Femur (tissue), 1 donor: ENCODE data around the gene TNMD.
"Not testable (repeated sequence)": the region's sequence is repeated elsewhere in the genome, so short reads cannot be mapped to it uniquely, and the experiment has no call there.

Experiments used
- DNase-seq: peaks from one replicate; pipeline ENCODE4 v3.0.0-alpha.2; 2017

TNMD gene

GRCh38 chrX:100584611-100585010 lies at the start of gene TNMD:
Gene TNMD, plus strand, starts transcription at chrX:100584936. Its CDS starts 83 bp downstream, at chrX:100585019.
- DNase-seq: peak; percentile 41

DNA sequence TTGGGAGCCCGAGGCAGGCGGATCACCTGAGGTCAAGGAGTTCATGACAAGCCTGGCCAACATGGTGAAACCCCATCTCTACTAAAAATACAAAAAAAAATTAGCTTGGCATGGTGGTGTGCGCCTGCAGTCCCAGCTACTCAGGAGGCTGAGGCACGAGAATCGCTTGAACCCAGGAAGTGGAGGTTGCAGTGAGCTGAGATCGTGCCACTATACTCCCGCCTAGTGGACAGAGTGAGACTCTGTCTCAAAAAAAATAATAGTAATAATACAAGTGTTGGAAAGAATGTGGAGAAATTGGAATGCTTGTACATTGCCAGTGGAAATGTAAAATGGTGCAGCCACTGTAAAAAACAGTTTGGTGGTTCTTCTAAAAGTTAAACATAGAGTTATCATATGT lies 19.2 kb upstream of the TNMD start:
- DNase-seq: not testable (repeated sequence)

DNA sequence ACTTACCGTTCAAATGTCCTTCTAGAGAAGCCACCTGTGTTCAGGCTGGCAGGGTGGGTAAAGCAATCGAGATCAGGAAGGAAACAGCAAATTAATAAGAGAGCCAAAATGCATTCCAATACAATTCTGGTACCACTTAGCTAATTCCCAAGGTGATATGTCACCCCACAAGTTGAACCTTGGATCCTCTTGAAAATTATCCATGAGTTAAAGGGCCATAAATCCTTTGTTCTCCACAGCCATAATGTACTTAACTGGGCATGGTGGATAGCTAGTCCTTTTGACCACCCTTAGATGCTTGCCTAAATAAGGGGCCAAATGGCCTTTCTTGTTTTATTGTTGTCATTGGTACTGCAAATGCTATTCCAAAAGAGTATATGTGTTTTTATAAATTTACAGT lies 2.0 kb downstream of the TNMD start:
- no peak for DNase-seq

GRCh38 chrX:100587861-100588260 lies 3.1 kb downstream of the TNMD start:
- no peak for DNase-seq

DNA sequence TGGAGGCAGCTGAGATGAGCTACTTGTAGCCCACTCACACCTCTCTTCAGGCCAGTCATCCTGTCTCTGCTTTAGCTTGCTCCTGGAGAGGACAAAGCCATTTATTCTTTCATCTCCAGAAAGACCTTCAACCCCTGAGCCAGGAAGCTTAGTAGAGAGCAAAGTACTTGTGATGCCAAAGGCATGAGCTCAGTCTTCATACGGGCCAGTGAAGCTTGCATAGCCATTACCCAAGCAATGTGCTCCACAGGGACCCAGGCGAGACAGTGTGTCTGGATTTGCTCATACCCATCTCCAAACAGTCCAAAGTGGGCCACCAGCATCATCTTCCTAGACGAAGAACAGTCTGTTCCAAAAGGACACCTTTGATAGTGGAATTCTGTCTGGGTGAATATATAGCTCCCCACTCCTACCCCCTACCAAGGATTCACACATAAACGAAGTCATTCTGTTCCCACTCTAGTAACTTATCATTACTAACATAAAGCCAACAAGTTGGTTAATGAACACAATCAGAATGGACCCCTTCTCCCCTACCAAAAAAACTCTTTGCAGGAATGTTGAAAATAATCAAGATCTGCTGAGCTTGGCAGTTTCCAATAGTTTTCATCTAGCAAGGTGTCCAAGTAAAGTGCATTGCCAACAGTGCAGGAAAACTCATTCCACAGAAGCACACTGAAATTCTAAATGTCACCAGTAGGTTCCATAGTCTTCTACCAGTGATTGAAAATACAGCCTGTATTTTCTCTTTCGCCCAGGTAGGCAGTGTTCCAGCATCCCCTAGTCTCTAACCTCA lies 6.7 kb downstream of the TNMD start:
- peak; percentile 44 for DNase-seq

GRCh38 chrX:100593126-100593525 lies 8.4 kb downstream of the TNMD start:
- no peak for DNase-seq

DNA sequence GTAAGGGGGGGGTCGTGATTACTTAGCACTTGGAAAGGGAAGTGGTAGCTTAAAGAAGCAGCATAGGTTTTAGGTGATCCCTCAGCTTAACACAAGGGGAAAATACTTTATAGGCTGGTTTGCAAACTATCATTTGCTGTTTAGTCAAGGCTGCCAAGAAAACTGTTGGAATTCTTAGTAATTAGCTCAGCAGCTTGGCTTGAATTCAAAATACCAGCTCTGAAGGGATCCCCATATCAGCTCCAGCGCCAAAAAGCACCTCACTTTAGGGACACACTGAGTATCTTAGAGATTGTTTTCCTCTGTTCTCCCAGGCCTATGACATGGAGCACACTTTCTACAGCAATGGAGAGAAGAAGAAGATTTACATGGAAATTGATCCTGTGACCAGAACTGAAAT lies 8.8 kb downstream of the TNMD start:
- DNase-seq: no peak

- DNase-seq: no peak
These were observed 11.9 kb downstream of the TNMD start for GRCh38 chrX:100596601-100597000.

GRCh38 chrX:100599456-100599855 lies 14.7 kb downstream of the TNMD start:
- no peak for DNase-seq

GRCh38 chrX:100600340-100600739 lies 15.6 kb downstream of the TNMD start:
- no peak for DNase-seq

DNA sequence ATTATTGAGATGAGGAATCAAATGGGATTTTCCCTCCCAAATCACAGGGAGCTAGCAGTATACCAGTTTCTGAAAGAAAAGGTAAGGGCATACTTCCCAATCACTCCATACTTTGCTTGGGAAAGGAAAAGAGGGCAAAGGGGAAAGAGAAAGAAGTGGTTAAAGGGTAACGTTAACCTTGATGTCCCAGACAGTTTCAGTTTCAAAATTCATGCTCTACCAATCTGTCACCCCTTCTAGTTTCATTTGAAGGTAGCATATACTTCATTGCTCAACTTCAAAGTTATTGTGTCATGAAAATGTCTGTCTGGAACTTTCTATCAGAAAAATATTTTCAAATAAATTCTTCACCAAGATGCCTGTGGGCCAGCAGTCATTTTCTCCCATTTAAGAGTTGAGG lies 16.0 kb downstream of the TNMD start:
- no peak for DNase-seq

- no peak for DNase-seq
These were observed 22.0 kb downstream of the TNMD start for GRCh38 chrX:100606753-100607152.

GRCh38 chrX:100609591-100609990 lies 24.9 kb downstream of the TNMD start:
- DNase-seq: no peak

DNA sequence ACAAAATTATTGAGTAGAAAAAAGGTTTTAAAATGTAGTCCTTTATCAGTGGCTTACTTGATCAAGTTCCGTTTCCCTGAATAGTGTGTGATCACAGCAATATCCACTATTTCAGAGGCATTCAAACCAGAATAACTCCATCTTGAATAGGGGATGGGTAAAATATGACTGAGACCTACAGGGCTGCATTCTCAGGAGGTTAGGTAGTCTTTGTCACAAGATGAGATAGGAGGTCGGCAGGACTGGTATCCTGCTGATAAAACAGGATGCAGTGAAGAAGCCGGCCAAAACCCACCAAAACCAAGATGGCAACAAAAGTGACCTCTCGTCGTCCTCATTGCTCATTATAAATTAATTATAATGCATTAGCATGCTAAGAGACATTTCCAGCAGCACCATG lies 27.2 kb downstream of the TNMD start:
- DNase-seq: no peak

GRCh38 chrX:100615005-100615404 lies 30.3 kb downstream of the TNMD start:
- DNase-seq: peak; percentile 33

DNA sequence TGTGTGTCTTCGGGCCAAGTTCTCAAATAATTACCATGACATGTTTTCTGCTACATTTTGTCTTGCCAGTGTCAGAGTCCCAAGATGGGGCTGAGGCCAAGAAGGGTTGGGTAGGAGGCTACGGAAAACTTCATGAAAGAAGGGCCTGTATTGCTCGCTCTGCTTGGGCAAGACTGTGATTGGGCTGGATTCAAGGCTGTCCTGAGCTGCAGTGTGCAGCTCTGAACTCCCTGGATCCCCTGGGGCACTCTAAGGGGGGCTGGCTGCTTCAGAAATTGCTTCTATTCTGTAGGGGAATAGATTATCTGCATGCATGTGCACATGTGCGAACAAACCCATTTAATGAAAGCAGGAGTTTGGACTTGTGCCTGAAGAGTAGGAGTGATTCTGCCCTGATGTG lies 38.3 kb downstream of the TNMD start:
- DNase-seq: peak; percentile 31

DNA sequence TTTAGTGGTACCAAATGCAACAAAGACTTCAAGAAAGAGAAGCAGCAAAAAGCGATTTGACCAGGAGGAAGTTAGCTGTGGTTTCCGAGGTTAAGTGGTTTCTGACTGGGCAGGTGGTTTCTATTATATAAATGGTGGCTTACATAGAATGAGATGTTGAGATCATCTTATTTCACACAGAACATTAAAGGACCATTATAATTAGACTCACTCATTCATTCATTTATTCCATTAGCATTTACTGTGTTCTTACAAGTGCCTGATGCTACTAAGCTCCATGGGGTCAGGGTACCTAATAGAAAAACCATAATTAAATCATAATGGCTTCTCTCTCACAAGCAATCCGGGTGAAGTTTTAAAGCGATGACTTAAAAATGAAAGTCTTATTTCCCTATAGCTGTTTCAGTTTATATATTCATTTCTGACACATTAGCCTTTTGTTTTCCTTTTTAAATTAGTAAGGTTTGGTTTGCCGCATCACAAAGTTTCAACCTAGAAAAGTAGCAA lies 41.3 kb downstream of the TNMD start:
- DNase-seq: no peak

DNA sequence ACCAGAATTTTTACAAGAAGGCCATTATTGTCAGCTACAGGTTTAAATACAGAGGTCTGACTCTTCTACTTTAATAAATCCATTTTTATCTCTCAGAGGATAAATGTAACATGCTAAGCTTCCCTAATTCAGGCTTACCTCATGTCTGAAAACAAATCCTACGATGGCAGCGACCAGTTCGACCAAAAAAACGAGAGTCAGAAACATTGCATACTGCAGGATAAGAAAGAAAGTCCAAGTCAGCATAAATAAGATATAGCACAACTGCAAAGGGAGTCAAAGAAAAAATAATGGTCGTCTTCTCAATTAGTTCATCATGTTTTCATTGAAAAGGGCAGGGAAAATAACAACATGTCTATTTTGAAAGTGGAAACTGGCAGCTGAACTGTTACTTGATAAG lies 50.3 kb downstream of the TNMD start:
- DNase-seq: no peak

DNA sequence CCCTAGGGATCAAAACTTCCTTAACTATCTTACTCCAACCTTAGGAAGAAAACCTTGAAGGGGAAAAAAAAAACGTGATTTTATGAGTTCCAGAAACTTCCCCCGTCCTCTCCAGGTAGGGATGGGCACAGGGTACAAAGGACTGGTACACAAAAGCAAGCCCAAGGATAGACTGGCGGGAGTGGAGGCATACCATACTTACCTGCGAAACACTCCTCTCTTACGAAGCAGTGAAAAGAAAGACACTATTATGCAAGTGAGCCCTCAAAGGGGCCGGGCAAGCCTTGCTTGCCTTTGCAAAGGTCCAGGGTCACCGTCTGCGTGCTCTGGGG lies 51.2 kb downstream of the TNMD start:
- DNase-seq: no peak

DNA sequence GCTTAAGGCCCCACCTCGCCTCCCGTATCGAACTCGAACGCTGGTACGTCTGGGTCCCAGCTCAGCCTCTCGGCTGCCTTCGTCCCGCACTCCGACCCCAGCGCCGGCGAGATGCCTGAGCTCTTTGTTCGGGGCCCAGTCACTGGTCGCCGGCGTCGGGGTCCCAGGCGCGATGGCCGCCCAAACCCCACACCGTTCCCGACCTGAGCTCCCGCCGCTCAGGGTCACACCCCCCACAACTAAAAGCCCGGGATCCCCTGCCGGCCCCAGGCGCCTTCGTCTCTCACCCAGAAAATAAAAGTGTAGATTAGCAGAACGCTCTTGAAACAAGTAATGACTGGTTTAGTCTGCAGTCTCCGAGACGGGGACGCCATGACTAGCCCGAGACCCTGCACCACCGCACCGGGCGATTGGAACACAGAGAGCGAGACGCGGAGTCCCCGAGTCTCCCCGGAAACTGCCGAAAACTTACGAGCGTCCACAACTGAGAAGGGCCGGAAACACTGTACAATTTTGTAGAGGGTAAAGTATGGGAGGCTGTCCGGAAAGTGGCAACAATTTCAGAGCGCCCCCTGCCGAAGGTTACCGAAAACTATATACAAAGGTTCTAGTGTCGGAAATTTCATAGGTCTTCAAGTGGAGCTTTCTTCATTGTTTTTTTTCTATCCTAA lies 51.7 kb downstream of the TNMD start, which contains the start of gene TSPAN6:
TSS of gene TSPAN6 (minus strand) at position 486 of the 671 bp plus-strand sequence. CDS start at position 374, 112 bp downstream.
- DNase-seq: peak; percentile 91

GRCh38 chrX:100642290-100642689 lies 57.6 kb downstream of the TNMD start:
- DNase-seq: no peak

GRCh38 chrX:100643212-100643611 lies 58.5 kb downstream of the TNMD start:
- no peak for DNase-seq

DNA sequence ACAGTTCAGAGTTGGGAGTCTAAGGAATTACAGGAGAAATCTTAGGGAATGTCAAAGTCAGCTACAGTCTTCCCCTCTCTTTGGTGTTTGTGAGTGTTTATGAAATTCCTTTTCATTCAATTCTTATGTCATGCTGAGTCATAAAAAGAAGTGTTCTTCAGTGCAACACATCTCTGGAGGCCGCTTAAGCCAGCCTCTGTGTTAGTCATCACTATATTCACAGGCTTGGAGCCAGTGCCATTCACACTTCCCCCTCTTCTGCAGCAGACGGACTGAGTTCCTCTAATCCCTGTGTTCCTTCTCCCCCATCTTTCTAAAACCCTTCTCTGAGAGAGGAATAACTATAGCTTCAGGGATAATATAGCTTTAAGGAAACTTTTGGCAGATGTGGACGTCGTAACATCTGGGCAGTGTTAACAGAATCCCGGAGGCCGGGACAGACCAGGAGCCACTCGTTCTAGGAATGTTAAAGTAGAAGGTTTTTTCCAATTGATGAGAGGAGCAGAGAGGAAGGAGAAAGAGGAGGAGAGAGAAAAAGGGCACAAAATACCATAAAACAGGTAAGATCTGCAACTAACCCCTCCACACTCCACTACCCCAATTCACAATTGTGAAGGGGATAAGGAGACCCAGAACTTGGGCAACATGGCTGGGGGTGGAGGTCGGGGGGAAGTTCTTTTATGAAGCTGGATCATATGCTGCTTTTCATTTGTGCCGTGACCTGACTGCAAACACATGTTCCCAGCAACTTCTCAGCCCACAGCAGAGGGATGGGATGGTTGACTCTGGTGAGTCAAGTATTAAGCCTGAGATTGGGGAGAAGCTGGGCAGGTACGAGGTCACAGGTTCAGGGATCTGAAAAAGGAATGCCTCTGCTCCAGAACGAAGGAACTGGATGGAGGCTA lies 59.5 kb downstream of the TNMD start, which contains the start of gene SRPX2:
TSS of gene SRPX2 (plus strand) at position 244 of the 905 bp plus-strand sequence. CDS start 2,124 bp downstream, outside the sequence.
- DNase-seq: peak; percentile 68
